Keratinocyte (primary cell): ENCODE measurements around the gene SIAH2. TPM values are rescaled to one million over a fixed set of nuclear protein-coding genes. Genes with fewer than 3 reads are reported as not detected.
"Not testable (repeated sequence)": the region's sequence is repeated elsewhere in the genome, so short reads cannot be mapped to it uniquely, and the experiment has no call there.

Experiments used
- DNase-seq: peaks from one replicate; pipeline ENCODE4 v3.0.0-alpha.2; 2011; ENCODE audit warnings: low read depth, missing footprints, low spot score
- FAIRE-seq: peaks from 2 replicates; lab custom pipeline; 2011; peaks lifted over from hg19 to GRCh38; lab: Jason Lieb, UNC
- H2AFZ ChIP-seq: 2 replicates; pipeline ENCODE4 v1.6.0; 2012; ENCODE audit warnings: low read length, control low read depth, inconsistent platforms; ENCODE audit not compliant: control insufficient read depth
- H3K27ac ChIP-seq: 2 replicates; pipeline ENCODE4 v1.5.1; 2011; ENCODE audit warnings: low read length; ENCODE audit not compliant: control insufficient read depth, insufficient read depth
- H3K27me3 ChIP-seq: 3 replicates; pipeline ENCODE4 v1.6.0; 2011; ENCODE audit warnings: low read length; ENCODE audit not compliant: control insufficient read depth, insufficient read depth; ENCODE audit errors: extremely low read depth
- H3K36me3 ChIP-seq, 2 experiments: 2 replicates in 1 of 2; 3 replicates in 1 of 2; pipeline ENCODE4 v1.5.1; 2011; ENCODE audit warnings: low read length in 2 of 2, mild to moderate bottlenecking in 1 of 2; ENCODE audit not compliant: control insufficient read depth in 2 of 2, insufficient read depth in 2 of 2; ENCODE audit errors: extremely low read depth in 1 of 2
- H3K4me1 ChIP-seq: 3 replicates; pipeline ENCODE4 v1.5.1; 2011; ENCODE audit warnings: low read length; ENCODE audit not compliant: control insufficient read depth, insufficient read depth; ENCODE audit errors: extremely low read depth
- H3K4me2 ChIP-seq: 3 replicates; pipeline ENCODE4 v1.6.0; 2011; ENCODE audit warnings: low read depth, low read length; ENCODE audit not compliant: control insufficient read depth, insufficient read depth; ENCODE audit errors: extremely low read depth
- H3K4me3 ChIP-seq, 3 experiments: fragments of 200-600 bp in 1 of 3; sonication (generic) in 1 of 3; 2 replicates in 2 of 3; 3 replicates in 1 of 3; pipeline ENCODE4 v1.5.1; 2011 to 2016; ENCODE audit warnings: low read length in 3 of 3, mild to moderate bottlenecking in 3 of 3, control low read depth in 2 of 3, inconsistent platforms in 1 of 3, low read depth in 1 of 3, mixed read lengths in 1 of 3, mixed run types in 1 of 3, moderate library complexity in 1 of 3; ENCODE audit not compliant: control insufficient read depth in 2 of 3, insufficient read depth in 2 of 3; ENCODE audit errors: extremely low read depth in 1 of 3
- H3K79me2 ChIP-seq: 2 replicates; pipeline ENCODE4 v1.6.0; 2012; ENCODE audit warnings: low read length; ENCODE audit not compliant: control insufficient read depth, insufficient read depth
- H3K9ac ChIP-seq: 3 replicates; pipeline ENCODE4 v1.6.0; 2011; ENCODE audit warnings: low read length; ENCODE audit not compliant: control insufficient read depth, insufficient read depth; ENCODE audit errors: extremely low read depth
- H3K9me1 ChIP-seq: 3 replicates; pipeline ENCODE4 v1.6.0; 2011; ENCODE audit warnings: low read length; ENCODE audit not compliant: control insufficient read depth, insufficient read depth; ENCODE audit errors: extremely low read depth
- H3K9me3 ChIP-seq: 2 replicates; pipeline ENCODE4 v1.5.1; 2012; ENCODE audit warnings: low read depth, low read length; ENCODE audit not compliant: control insufficient read depth
- H4K20me1 ChIP-seq: 3 replicates; pipeline ENCODE4 v1.6.0; 2011; ENCODE audit warnings: low read length; ENCODE audit not compliant: control insufficient read depth, insufficient read depth; ENCODE audit errors: extremely low read depth
- EZH2 ChIP-seq: IDR thresholded peaks from one replicate; pipeline ENCODE4 v1.6.1; 2012; ENCODE audit warnings: inconsistent platforms, mild to moderate bottlenecking, low read length, moderate library complexity
- dilution Hi-C: fragments of 300-500 bp; cut with MboI; formaldehyde crosslinking; loops from one replicate; pipeline ENCODE4 v1.7.0; 2020; ENCODE audit warnings: low sequenced_read_pairs; ENCODE audit not compliant: extremely low pct_ligation_motif_present
- polyA plus RNA-seq, 5 experiments: library from polyadenylated mRNA; depleted of rRNA in 3 of 5; stranded (reverse) in 3 of 5; stranded (forward) in 1 of 5; unstranded in 1 of 5; fragments of >200 nt; gene quantifications; 1 replicate in 1 of 5; 2 replicates in 3 of 5; 3 replicates in 1 of 5; pipeline versions ENCODE4 v1.2.1 to v1.2.3, GENCODE V29; 2011 to 2012; ENCODE audit warnings: missing spikeins in 2 of 5, low read depth in 1 of 5, low replicate concordance in 1 of 5
- TF ChIP-seq, protein P1 (sequence below), 3 experiments: IDR thresholded peaks in 1 of 3; conservative IDR thresholded peaks in 1 of 3; optimal IDR thresholded peaks in 1 of 3; 2 replicates in 2 of 3; 3 replicates in 1 of 3; pipeline versions ENCODE3 to v1.5.1; 2011; ENCODE audit warnings: low read length in 3 of 3, mild to moderate bottlenecking in 3 of 3, moderate library complexity in 2 of 3, control low read depth in 1 of 3, inconsistent platforms in 1 of 3; ENCODE audit not compliant: insufficient read depth in 2 of 3; ENCODE audit errors: extremely low read depth in 1 of 3

The SIAH2 gene
- polyA plus RNA-seq, 1 donor (not counting 4 experiments of a cell fraction or from before 2014, with no cell fraction given): 44.8 TPM

DNA sequence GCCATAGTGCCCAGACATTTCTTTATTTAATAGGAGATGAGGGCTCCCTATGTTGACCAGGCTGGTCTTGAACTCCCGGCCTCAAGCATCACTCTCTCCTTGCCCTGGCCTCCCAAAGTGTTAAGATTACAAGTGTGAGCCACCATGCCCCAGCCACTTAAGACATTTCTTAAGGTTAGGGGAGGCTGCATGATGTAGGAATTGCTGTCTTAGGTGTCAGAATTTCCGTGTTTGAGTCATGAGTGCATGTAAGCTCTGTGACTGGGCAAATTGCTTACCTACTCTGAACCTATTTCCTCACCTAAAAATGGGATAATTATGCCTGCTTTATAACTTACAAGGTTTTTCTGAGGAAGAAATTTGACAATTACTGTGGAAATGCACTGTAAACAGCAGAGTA, 34.2 kb upstream of the SIAH2 start:
- no peak for TF ChIP-seq EZH2
- TF ChIP-seq, protein P1, sequence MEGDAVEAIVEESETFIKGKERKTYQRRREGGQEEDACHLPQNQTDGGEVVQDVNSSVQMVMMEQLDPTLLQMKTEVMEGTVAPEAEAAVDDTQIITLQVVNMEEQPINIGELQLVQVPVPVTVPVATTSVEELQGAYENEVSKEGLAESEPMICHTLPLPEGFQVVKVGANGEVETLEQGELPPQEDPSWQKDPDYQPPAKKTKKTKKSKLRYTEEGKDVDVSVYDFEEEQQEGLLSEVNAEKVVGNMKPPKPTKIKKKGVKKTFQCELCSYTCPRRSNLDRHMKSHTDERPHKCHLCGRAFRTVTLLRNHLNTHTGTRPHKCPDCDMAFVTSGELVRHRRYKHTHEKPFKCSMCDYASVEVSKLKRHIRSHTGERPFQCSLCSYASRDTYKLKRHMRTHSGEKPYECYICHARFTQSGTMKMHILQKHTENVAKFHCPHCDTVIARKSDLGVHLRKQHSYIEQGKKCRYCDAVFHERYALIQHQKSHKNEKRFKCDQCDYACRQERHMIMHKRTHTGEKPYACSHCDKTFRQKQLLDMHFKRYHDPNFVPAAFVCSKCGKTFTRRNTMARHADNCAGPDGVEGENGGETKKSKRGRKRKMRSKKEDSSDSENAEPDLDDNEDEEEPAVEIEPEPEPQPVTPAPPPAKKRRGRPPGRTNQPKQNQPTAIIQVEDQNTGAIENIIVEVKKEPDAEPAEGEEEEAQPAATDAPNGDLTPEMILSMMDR (optimal IDR thresholded peaks at IDR 0.05 in 1 of 3, IDR thresholded peaks at IDR 0.05 in 1 of 3, conservative IDR thresholded peaks at IDR 0.05 in 1 of 3; ENCODE audit: extremely low read depth in 1 of 3, insufficient read depth in 2 of 3, low read length in 3 of 3): no peak
- dilution Hi-C loops: no loop called here
- H3K4me1 ChIP-seq: no peaks in the 10 kb centered on the region
- no peaks in the 10 kb centered on the region for H3K27me3 ChIP-seq
- H4K20me1 ChIP-seq: no peaks in the 10 kb centered on the region
- no peaks in the 10 kb centered on the region for H3K79me2 ChIP-seq
- H3K4me3 ChIP-seq: no peak overlapping the region
- no peaks in the 10 kb centered on the region for H3K36me3 ChIP-seq
- no peaks in the 10 kb centered on the region for H3K9me1 ChIP-seq
- no peaks in the 10 kb centered on the region for H3K9me3 ChIP-seq
- no peak overlapping the region for H2AFZ ChIP-seq
- no peak overlapping the region for H3K27ac ChIP-seq
- no peak overlapping the region for H3K9ac ChIP-seq
- no peak for DNase-seq
- no peak overlapping the region for H3K4me2 ChIP-seq
- FAIRE-seq: no peak

GRCh38 chr3:150796527-150796926, 33.6 kb upstream of the SIAH2 start:
- H3K9me3 ChIP-seq, H3K79me2 ChIP-seq, H3K27me3 ChIP-seq, H3K9ac ChIP-seq, H3K36me3 ChIP-seq, FAIRE-seq, DNase-seq, H3K4me1 ChIP-seq, H3K27ac ChIP-seq, dilution Hi-C loops, H2AFZ ChIP-seq, H3K9me1 ChIP-seq, H3K4me3 ChIP-seq, H3K4me2 ChIP-seq, H4K20me1 ChIP-seq: not testable (repeated sequence)

GRCh38 chr3:150793641-150794040, 30.7 kb upstream of the SIAH2 start:
- no peak for TF ChIP-seq EZH2
- TF ChIP-seq, protein P1 (optimal IDR thresholded peaks at IDR 0.05 in 1 of 3, IDR thresholded peaks at IDR 0.05 in 1 of 3, conservative IDR thresholded peaks at IDR 0.05 in 1 of 3; ENCODE audit: extremely low read depth in 1 of 3, insufficient read depth in 2 of 3, low read length in 3 of 3): peak in 1 of 3 experiments; percentile 10
- Histone ChIP-seq H3K9ac (no peak overlapping the region), H3K79me2 (no peaks in the 10 kb centered on the region), H3K4me3 (no peak overlapping the region), H3K27me3 (no peaks in the 10 kb centered on the region), H3K9me3 (no peaks in the 10 kb centered on the region), H3K4me1 (no peaks in the 10 kb centered on the region), H3K27ac (no peak overlapping the region), H3K4me2 (no peak overlapping the region), H4K20me1 (no peaks in the 10 kb centered on the region), H3K9me1 (no peaks in the 10 kb centered on the region), H2AFZ (no peak overlapping the region), H3K36me3 (no peaks in the 10 kb centered on the region)
- DNase-seq (no peak), FAIRE-seq (no peak)
- dilution Hi-C loops: no loop called here
